VCaP (cell line): Measurements from ENCODE around the gene RAD18.

Experiments used
- H3K27ac ChIP-seq: fragments of 450-650 bp; 2 replicates; pipeline ENCODE4 v1.5.1; 2017
- TF ChIP-seq, protein P1 (sequence below): fragments of 450-650 bp; conservative IDR thresholded peaks from 2 replicates; pipeline ENCODE4 v1.5.1; 2017; ENCODE audit warnings: mild to moderate bottlenecking, moderate library complexity

The RAD18 gene

GRCh38 chr3:8882642-8883041, 80.6 kb downstream of the RAD18 start:
- TF ChIP-seq, protein P1, sequence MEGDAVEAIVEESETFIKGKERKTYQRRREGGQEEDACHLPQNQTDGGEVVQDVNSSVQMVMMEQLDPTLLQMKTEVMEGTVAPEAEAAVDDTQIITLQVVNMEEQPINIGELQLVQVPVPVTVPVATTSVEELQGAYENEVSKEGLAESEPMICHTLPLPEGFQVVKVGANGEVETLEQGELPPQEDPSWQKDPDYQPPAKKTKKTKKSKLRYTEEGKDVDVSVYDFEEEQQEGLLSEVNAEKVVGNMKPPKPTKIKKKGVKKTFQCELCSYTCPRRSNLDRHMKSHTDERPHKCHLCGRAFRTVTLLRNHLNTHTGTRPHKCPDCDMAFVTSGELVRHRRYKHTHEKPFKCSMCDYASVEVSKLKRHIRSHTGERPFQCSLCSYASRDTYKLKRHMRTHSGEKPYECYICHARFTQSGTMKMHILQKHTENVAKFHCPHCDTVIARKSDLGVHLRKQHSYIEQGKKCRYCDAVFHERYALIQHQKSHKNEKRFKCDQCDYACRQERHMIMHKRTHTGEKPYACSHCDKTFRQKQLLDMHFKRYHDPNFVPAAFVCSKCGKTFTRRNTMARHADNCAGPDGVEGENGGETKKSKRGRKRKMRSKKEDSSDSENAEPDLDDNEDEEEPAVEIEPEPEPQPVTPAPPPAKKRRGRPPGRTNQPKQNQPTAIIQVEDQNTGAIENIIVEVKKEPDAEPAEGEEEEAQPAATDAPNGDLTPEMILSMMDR: no peak
- H3K27ac ChIP-seq: no peak overlapping the region

DNA sequence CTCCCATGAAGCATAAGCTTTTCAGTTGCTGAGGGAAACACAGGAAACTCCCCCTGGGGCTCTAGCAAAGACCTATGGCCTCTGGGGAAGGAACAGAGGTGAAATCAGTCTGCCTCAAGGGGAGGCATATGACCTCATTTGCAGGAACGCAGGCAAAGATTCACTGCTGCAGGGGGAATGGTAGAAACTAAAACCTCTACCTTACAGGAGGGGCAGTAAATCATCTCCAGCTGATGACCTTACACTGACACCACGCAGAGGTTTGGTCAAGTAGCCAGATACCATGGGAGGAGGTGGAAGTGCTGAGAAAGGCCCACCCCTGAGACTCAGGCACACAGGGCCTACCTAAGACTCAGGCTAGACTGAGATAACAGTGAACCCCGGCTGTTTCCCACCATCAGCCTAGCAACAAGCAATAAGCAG, 81.1 kb downstream of the RAD18 start:
- no peak overlapping the region for H3K27ac ChIP-seq
- TF ChIP-seq, protein P1: no peak

GRCh38 chr3:8879347-8879944, 83.8 kb downstream of the RAD18 start:
- TF ChIP-seq, protein P1: no peak
- H3K27ac ChIP-seq: no peak overlapping the region

DNA sequence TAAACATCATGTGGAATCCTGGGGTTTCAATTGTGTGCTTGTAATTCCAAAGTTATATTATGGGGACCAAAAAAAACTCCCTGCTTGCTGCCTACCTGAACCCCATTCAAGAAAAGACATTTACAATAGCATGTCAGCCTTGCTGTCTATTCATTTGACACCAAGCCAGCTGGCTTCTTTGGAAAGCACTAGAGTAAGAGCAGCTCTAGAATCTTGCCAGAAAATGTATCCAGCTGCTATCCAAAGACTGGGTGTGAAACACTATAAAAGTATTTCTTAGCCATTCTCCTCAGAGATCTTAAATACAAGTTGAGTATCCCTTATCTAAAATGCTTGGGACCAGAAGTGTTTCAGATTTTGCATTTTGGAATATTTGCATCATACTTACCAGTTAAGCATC, 87.4 kb downstream of the RAD18 start:
- no peak overlapping the region for H3K27ac ChIP-seq
- TF ChIP-seq, protein P1: no peak

DNA sequence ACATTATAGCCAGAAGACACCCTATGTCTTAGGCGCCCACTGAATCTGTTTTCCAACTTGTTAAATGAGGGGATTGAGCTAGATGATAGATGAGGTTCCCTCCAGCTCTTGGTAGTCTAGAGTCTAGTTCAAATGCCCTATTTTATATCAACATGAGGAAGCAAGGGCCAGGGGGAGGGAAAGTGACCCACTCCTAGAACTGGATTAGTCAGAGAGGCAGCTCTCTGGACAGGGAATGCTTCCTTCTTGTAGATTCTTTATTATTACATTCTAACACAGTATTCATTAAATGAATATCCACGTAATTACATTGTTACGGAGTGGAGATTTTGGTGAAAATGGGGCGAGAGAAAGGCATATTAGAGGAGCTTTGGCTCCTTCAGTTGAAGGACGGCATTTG, 89.5 kb downstream of the RAD18 start:
- TF ChIP-seq, protein P1: no peak
- no peak overlapping the region for H3K27ac ChIP-seq

- no peak overlapping the region for H3K27ac ChIP-seq
- TF ChIP-seq, protein P1: no peak
Observed at GRCh38 chr3:8872261-8872660, 91.0 kb downstream of the RAD18 start.

GRCh38 chr3:8871306-8871705, 92.0 kb downstream of the RAD18 start:
- no peak overlapping the region for H3K27ac ChIP-seq
- TF ChIP-seq, protein P1: no peak
